ENCODE data around the gene BHLHA15.
A peak's percentile ranks its signal among the peaks of the same experiment; 100 is the strongest.

Gene BHLHA15

GRCh38 chr7:98225913-98226614 is 14.8 kb downstream of the BHLHA15 start:
- DNase-seq, result no peak

GRCh38 chr7:98227939-98228338 is 16.7 kb downstream of the BHLHA15 start:
- DNase-seq, result no peak

DNA sequence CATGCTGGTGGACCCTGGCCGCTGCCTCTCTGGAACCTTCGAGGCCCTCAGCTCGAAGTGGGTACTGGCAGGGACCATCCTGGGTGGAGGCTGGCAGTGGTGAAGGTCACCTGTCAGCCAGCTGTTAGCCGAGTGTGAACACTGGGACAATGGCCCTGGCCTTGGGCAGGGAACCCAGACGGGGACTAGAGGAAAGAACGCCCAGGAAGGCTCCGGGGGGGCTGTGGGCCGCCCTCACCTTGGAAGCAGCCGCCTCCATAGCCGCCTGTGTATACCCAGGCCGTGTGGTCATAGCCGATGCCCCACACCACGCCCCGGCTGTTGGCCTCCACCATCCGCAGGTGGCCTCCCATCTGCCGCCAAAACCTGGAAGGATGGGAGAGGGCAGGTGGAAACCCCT is 17.6 kb downstream of the BHLHA15 start:
- no peak for DNase-seq

DNA sequence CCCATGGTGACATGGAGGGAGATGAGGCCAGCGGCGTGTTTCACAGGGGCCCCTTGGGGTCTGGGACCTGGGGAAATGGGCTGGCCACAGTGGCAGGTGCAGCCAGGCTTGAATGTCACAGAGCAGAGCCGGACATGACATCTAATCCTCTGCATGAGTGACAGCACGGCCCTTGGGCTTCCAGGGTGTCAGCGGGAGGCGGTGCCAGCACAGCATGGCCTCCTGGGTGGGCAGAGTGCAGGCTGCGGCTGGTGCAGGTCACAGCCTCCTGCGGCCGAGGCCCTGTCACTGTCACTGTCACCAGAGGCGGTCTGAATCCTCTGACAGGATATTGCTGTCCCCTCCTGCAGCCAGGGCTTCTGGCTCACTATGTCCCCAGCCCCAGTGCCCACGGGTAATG is 18.2 kb downstream of the BHLHA15 start:
- DNase-seq, result no peak

- DNase-seq, result no peak
Measured at GRCh38 chr7:98229991-98230745, 18.9 kb downstream of the BHLHA15 start.

DNA sequence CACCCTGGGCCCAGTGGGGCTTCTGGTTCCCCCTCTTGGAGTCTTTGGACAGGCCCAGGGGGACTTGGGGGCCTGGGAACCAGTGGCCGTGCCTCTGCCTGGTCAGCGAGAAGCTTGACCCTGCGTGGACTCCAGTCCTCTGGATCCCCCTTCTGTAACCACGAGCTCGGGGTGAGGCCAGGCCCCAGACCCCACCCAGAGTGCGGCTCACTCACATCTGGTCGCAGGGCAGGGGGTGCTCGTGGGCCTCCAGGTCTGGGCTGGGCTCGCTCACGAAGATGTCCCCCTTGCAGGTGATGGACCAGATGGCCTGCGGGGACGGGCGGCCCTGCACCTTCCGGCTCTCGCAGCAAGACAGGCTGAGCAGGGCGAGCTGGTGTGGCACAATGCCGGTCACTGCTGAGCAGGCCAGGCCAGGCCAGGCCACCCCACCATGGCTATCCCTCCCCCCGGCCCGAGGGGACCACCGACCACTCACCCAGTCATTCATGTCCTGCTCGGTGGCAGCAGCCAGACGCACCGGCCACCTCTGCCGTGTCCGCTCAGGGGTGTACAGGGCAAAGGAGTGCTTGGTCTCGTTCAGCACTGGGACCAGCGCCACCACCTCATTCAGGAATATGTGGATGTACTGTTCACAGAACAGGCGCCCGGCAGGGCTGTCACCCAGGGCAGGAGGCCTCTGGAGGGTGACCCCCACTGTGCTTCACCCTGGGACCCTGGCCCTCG is 19.7 kb downstream of the BHLHA15 start:
- DNase-seq, result no peak

- no peak for DNase-seq
Measured at GRCh38 chr7:98231493-98232262, 20.4 kb downstream of the BHLHA15 start.

DNA sequence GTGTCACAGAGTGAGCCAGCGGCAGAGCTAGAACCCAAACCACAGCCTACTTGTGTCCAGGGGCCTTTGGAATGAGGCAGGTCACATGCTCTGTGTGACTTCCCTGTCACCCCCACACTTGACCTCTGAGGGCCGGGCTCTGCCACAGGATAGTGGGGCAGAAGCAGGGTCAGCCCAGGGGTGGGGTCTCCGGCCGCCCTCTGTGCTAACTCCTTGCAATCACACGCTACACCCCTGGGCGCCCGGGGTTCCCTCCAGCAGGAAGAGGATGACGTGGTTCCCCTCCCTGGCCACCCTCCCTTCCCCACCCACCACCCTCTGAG is 21.0 kb downstream of the BHLHA15 start:
- DNase-seq, result no peak

- no peak for DNase-seq
Measured at GRCh38 chr7:98232799-98233198, 21.6 kb downstream of the BHLHA15 start.

DNA sequence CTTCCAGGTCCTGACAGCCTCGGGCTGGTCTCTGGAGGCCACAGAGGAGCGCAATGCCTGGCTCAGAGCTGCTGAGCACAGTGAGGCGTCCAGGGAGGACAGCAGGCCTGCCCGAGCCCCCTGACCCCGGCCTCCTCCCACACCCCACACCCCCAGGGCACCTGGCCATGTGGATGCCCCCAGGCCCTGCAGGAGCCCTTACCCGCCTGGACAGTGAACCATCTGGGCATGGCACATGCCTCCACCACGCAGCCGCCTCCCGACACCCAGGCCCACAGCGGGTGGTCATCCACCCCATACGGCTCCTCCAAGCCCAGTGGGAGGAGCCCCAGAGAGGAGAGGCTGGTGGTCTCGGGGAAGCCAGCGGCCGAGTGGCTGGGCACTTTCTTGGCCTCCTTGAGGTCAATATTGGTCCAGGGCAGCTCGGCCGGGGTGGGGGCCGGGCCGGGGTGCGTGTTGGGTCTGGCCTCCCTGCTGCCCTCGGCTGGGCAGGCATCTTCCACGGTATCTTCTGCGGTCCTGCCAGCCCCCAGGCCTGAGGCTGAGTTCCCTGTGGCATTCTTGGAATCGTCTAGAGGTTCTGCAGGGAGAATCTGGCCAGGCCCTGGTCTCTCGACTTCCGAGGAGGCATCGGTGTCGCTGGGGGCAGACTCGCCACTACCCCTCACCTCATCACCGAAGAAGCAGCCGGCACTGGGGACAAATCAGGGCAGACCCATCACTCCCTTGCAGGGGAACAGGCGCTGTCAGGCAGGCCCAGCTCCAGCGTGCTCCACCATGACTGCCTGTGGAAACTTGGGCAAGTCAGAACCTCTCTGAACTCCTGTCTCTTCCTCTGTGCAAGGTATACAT is 22.2 kb downstream of the BHLHA15 start:
- DNase-seq, result no peak

GRCh38 chr7:98234429-98235147 is 23.3 kb downstream of the BHLHA15 start:
- no peak for DNase-seq

DNA sequence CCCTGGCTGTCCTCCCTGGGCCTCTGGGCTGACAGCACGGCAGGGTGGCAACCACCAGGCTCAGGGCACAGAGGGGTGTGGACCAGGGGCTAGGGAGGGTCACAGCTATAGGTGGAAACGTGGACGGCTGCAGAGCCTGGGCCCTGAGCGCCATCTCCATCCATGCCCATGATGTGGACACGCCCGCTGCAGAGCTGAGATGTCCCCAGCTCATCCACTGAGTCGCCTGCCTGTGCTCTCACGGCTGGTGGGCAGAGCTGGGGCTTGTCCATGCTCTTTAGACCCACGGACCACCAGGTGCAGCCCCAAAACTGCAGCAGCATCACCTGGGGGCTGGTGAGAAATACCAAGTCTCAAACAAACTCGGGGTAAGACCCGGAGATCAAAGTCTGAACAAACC is 24.7 kb downstream of the BHLHA15 start:
- DNase-seq, result no peak

GRCh38 chr7:98236355-98237185 is 25.3 kb downstream of the BHLHA15 start:
- DNase-seq, result no peak

- DNase-seq, result no peak
Measured at GRCh38 chr7:98238076-98238475, 26.8 kb downstream of the BHLHA15 start.

DNA sequence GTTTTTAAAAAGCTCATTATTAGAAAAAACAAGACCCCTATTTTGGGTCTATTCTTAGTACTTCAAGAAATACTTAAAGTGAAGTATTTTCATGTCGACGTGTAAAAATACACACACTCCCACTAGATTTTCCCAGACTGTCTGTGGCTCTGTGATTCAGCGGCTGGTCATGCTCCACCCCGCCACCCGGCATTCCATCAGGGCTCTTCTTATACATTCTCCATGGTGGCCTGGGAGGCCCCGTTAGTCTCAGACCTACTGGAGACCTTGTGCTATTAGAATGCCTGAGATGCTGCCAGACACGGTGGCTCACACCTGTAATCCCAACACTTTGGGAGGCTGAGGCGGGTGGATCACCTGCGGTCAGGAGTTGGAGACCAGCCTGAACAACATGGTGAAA is 27.7 kb downstream of the BHLHA15 start:
- peak; percentile 63 for DNase-seq

- DNase-seq, result peak; percentile 23
Measured at GRCh38 chr7:98240961-98241673, 29.9 kb downstream of the BHLHA15 start.

- DNase-seq, result no peak
Measured at GRCh38 chr7:98241674-98242241, 30.5 kb downstream of the BHLHA15 start.

- no peak for DNase-seq
Measured at GRCh38 chr7:98242342-98242741, 31.1 kb downstream of the BHLHA15 start.

DNA sequence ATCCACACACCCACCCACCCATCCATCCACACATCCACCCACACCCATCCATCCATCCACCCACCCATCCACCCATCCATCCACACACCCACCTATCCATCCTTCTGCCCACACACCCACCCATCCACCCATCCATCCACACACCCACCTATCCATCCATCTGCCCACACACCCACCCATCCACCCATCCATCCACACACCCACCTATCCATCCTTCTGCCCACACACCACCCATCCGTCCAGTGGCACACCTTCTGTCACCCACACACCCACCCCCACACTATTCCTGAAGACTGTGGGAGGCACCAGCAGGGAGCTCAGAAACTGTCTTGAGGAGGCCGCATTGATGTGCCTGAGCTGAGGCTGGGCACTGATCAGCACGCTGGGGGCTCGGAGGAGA is 31.7 kb downstream of the BHLHA15 start:
- no peak for DNase-seq
